NK-92 (cell line): ENCODE data around the gene USP11.
A peak's percentile ranks its signal among the peaks of the same experiment; 100 is the strongest.

Source experiments
- DNase-seq: peaks from one replicate; lab custom pipeline; 2025; ENCODE audit not compliant: unreplicated experiment; lab: John Stamatoyannopoulos, UW

The USP11 gene

GRCh38 chrX:47232803-47233332 is at the start of gene USP11:
USP11 (plus strand) TSS chrX:47233009; CDS start chrX:47233044, 35 bp downstream.
- no peak for DNase-seq

GRCh38 chrX:47184486-47184885 is 48.3 kb upstream of the USP11 start:
- no peak for DNase-seq

GRCh38 chrX:47185241-47185640 is 47.6 kb upstream of the USP11 start:
- no peak for DNase-seq

GRCh38 chrX:47186096-47186740 is 46.6 kb upstream of the USP11 start:
- DNase-seq = no peak

GRCh38 chrX:47187106-47187677 is 45.6 kb upstream of the USP11 start:
- DNase-seq = no peak

GRCh38 chrX:47189906-47190305 is 42.9 kb upstream of the USP11 start:
- DNase-seq = no peak

- peak; percentile 6 for DNase-seq
These were observed 42.2 kb upstream of the USP11 start for GRCh38 chrX:47190445-47191269.

- DNase-seq = no peak
These were observed 41.5 kb upstream of the USP11 start for GRCh38 chrX:47191331-47191730.

GRCh38 chrX:47191806-47192401 is 40.9 kb upstream of the USP11 start:
- DNase-seq = no peak

GRCh38 chrX:47193475-47194193 is 39.2 kb upstream of the USP11 start, which contains the start of gene UBA1:
UBA1 (plus strand) TSS chrX:47193829; CDS start chrX:47198803, 4,974 bp downstream.
- DNase-seq = peak; percentile 30

- no peak for DNase-seq
These were observed 38.5 kb upstream of the USP11 start for GRCh38 chrX:47194194-47194787.

- no peak for DNase-seq
These were observed 36.7 kb upstream of the USP11 start for GRCh38 chrX:47196098-47196497.

GRCh38 chrX:47197526-47197925 is 35.3 kb upstream of the USP11 start:
- DNase-seq = no peak

- no peak for DNase-seq
These were observed 34.7 kb upstream of the USP11 start for GRCh38 chrX:47198026-47198686.

- no peak for DNase-seq
These were observed 34.1 kb upstream of the USP11 start for GRCh38 chrX:47198687-47199080.

GRCh38 chrX:47199286-47199685 is 33.5 kb upstream of the USP11 start:
- DNase-seq = no peak

- no peak for DNase-seq
These were observed 32.2 kb upstream of the USP11 start for GRCh38 chrX:47200385-47201150.

GRCh38 chrX:47201345-47201944 is 31.4 kb upstream of the USP11 start:
- DNase-seq = no peak

- no peak for DNase-seq
These were observed 30.5 kb upstream of the USP11 start for GRCh38 chrX:47202316-47202715.
